GM18909 (cell line): ENCODE results near the gene ITM2C.

Experiments
- ATAC-seq: cut with Tn5 transposase; IDR thresholded peaks from one replicate; pipeline ENCODE4 v1.9.1; 2021; ENCODE audit warnings: mild to moderate bottlenecking; ENCODE audit not compliant: unreplicated experiment, poor library complexity

ITM2C gene

DNA sequence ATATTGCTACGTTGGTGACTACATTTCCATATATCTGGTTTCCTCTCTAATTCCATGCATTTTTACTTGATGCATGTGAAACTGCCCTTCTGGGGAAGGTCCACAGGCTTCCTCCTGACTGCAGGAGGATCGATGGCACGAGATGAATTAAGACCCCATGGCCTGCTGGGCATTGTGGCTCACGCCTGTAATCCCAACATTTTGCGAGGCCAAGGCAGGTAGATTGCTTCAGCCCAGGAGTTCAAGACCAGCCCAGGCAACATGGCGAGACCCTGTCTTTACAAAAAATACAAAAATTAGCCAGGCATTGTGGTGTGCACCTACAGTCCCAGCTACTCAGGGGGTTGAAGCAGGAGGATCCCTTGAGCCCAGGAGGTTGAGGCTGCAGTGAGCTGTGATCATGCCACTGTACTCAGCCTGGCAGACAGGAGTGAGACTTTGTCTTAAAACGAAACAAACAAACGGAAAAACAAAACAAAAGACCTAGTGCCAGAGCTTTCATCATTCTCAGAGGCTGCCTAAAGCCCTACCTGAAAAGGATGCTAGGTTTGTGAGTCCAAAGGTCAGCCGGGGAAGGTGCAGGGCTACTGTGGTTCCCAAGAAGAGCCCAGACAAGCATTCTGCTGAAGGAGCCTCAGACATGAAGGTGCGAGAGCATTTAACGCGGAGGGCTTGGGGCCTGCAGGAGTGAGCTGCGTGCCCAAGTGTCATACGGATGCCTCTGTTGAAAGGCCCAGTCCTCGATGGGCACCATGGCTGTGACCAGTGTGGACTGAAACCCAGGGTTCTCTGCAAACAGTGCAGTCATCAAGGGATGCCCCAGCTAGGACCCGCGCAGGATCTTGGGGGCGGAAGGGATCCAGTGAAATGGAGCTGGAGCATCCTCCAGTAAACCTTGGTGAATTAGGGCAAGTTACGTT, 38.7 kb downstream of the ITM2C start:
- no peak for ATAC-seq

DNA sequence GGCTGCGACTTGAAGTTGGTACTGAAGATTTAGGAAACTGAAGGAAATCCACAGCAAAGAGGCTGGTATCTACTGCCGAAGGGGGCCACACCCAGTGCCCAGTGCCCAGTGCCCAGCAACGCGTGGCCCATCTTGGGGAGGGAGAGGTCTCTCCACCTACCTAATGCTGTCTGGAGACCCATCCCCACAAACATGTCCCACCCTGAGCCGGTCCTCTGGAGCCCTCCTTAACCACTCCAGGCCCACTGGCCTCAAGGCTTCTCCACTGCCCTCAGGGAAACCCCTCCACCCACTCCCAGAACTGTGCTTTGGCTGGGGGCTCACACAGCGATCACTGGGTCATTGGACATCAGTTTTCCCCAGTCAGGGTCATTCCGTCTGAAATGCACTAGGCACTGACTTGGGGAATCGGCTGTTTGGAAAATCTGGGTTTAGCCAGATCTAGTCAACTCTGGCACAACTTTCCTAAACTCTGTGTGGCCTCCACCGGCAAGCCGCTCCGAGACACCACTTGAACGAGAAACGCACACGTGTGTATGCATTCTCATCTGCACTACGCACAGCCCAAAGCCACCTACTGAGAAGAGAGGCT, 40.2 kb downstream of the ITM2C start:
- no peak for ATAC-seq

DNA sequence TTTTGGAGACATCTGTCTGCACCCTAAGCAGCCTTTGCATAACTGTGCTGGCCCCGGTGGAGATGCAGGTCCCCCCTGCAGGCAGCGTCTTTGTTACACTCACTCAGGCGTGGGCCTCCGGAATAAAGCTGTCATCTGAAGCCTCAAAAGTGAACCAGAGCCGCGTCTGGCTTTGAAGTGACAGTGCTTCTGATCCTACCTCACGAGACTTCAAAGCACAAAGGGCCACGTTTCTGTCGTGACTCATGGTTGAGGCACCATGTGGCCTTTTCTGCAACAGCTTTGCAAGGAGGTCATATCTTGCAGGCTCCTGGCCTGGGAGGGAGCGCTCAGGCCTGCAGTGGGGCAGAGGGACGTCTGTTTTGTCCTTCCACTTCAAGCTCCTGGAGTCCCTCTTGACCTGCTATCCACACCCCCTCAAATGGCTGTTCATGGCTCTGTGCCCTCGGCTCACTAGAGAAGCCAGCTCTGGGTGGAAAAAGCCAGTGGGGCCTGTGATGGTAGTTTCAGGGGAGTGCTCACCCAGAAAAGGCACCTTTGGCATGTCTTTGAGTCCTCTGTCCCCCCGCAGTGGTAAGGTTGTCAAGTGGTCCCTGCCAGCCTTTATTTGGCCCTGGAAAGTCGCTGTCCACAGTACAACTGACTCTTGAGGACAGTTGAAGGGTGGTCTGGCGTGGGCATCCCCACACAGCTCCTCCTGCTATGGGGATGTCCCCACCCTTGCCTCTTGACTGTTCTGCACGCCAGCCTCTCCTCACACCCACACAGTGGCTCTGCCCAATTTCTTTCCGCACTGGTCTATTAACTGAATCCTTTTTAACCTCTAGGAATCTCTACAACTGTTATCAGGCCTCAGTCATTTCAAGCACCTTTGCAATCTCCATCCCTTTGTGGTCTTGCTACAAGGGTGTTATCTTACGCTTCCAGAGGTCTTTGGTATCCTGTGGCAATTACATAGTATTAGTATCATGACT, 41.0 kb downstream of the ITM2C start:
- no peak for ATAC-seq

DNA sequence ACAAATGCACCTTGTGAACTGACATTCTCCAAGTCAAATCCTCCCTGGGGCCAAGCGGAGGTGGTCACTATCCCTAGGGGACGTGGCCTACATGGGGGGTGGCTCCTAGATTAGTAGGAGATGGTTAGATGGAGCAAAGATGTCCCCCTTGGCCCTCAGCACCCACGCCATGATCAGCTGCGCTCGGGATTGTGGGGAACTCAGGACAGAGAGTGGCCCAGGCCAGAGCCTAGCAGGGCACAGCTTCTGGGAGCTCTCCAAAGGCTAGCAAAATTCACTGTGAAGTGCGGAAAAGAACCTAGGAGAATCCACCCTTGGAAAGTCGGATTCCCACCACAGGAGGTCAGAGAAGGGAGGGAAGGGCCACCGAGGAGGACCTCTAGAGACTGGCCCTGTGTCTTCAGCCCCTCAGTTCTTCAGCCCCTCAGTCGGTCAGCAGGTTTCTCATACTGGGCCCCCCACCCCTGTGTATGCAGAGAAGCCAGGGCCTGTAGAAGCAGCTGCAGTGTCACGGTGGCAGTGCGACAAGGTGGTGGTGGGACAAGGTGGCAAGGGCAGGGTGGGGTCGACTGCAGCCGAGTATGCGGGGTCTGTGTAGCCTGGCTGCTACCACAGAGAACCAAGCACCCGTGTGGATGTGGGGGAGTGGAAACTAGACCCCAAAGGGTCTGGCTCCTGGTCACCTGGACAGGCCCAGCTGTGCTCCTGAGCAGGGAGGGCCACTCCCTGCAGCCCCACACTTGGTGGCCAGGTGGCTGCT, 41.9 kb downstream of the ITM2C start:
- ATAC-seq, result no peak

DNA sequence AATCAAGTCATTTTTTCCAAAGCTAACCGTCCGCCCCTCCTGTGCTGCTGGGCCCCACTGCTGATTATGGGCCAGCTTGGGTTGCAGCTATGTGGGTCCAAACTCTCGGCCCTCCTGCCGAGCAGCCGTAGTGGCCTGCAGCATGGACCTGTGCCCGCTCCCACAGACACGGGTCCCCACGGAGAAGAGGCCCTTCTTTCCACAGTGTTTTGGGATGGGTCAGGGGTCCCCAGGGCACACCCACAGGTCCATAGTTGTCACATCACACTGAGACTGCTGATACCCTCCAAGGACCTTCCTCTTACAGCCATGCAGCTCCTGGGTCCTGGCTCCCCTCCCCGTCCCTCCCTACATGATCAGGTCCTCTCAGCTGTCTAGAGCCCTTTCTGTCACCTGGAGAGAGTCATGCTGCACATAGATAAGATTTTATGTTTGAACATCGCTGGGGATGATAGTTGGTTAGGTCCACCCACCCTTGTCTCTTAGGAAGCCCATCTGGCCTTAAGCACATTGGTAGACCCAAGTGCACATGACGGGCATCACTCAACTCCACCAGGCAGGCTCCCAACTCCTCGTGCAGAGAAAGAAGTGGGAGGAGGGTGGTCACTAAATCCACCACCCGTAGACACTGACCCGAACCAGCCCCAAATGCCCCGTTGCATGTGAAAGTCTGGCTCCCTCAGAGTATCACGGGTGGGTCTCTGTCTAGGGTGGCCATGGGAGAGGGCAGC, 42.8 kb downstream of the ITM2C start:
- no peak for ATAC-seq

DNA sequence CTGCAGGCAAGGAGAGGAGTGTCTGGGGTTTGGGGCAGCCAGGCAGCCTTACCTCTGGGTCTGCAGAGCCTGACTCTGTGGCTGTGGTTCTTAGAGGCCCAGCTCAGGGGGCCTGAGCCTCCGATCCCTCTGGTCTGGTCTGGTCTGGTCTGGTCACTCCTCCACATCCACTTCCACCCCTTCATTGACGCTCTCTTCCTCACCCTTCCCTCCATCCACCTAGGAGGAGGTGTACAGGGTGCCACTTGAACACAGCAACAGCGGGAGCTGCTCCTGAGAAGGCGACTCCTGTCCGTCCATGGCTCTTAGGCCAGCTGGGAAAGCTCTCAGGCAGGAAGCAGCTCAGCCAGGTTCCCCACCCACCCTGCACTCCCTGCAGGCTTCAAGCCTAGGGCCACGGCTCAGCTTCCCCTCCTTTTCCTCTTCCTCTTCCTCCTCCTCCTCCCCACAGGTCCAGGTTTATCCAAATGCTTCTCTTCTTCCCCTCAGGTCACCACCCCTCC, 43.4 kb downstream of the ITM2C start:
- ATAC-seq, result no peak

DNA sequence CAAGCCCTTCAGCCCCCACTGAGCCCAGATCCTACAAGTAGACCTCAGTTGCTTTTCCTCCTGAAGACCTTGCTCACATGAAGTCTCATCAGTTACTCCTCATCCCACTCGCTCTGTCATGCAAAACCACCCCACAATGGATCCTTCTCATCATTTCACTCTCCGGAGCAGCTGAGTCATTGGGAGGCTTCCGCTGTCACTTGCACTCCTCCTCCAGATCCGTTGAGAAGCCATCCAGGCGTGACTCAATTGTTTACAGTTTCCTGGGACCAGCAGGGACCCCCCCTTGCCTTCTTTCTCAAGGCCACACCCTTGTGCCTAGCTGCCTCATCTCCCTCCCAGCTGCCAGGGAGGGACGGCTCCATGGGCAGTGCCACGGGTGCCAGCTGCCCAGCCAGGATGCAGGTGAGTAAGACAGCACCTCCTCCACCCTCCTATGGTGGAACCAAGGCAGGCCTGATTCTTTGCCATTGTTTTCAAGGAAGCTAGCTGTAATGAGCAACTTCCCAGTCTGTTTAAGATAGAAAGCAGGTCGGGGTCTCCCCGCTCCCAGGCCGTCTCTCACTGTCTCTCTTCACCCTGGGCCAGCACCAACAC, 44.0 kb downstream of the ITM2C start:
- ATAC-seq, result no peak

DNA sequence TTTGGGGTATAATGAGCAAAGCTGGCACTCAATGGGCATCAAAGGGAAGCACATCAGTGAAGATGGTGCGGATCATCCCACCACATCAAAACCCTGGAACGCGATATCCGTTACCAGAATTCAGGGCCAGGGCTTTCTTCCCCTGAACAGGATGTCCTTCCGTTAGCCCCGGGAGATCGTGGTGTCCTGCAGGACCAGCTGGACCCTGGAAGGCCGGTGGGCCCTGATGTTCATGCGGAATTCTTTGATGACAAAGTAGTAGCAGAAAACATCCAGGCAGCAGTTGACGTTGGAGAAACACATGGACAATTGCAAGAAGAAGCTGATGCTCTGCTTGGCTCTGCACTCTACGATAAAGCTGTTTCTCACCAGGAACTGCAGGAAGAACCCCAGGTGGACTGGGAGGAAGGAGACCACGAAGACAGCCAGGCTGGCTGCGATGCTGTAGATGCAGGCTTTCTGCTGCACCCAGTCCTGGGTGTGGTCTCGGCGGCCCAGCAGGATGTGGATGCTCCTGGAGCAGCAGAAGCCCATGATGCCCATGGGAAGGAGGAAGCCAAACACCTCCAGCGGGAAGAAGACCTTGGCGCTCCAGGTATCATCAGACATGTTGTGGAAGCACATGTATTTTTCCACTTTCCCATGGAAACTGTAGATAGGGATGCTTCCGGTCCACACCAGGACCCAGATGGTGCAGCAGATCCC, 45.3 kb downstream of the ITM2C start:
- ATAC-seq, result no peak

DNA sequence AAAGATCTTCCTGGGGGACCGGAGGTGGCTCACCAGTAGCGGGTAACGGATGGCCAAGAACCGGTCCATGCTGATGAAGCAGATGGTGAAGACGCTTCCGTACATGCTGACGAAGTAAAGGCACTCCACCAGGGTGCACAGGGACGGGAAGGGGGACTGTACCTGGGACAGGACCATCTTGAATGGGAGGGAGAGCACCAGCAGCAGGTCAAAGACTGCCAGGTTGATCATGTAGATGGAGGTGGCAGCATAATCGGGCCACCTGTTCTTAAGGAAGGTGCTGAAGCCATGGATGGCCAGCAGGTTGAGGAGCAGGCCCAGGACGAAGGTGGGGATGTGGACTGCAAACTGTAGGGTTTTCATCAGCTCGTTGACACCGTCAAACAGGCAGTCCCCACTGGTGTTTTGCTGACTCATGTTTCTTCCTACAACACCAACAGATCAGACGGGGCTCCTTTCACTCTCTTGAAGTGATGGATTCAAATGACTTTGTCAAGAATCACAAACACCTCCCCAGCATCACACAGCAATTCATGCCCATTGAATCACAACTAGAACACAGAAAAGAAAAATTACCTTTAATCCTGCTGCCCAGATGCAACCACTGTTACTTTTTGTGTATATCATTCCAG, 45.9 kb downstream of the ITM2C start:
- no peak for ATAC-seq

DNA sequence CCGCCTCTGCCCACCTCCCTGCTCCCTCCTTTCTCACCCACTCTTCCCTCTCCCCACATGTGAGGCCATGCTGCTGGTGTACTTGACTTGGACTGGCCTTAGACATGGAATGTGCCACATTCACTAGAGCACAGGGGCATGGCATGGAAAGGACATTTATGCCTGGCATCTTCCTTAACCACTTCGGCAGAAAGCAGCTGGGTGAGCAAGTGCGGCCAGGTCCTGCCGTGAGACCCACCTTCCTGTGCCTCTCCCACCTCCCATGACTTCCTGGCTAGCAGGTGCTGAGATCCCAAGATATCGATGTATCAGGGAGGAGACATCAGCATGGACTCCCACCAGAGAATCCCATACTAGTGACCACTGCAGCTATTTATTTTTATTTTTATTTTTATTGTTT, 47.3 kb downstream of the ITM2C start:
- no peak for ATAC-seq

DNA sequence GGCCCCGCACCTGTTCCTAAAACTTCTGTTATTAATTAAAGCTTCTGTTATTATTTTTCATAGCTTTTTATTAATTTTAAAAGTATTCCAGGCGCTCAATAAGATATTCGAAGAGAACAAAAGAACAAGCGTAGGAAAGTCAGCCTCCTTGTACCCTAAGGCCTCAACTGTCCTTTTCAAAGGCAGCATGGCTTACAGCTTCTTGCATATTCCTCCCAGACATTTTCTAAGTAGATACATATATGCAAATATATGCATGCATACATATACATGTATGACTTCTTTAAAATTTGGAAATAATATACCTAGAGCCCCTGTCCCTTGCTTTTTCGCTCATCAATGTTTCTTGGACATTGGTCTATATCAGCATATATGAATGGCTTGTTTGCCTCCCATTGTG, 48.0 kb downstream of the ITM2C start:
- no peak for ATAC-seq

DNA sequence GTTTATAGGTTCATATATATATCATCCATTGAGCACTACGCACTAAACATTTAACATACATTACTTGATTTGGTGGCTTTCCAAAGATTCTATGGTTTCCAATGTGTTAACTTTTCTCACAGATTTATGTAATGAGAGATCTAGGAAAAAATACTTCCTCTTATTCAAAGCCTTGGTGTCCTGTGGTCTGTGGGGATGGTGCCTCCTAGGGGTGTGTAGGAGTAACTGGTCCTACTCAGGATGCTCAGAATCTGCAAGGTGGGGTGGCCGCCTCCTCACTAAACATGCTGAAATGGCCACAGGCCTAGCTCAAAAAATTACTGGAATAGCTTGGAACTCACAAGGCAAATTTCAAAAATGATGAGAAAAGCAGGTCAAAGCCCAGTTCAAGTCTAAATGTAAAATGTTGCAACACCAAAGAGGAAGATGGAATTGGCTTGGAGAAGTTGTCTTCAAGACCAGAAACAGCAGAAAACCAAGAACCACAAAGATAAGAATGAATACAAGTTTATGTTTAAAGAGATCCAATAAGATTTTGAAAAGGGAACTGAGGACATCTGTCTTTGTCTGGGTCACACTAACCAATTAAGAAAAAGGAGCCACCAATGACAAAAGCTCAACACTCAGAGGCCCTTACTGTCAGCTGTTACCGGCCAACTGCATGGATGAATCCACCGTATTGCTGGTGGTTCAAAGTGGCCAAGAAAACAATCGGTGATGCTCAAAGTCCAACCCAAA, 48.8 kb downstream of the ITM2C start:
- ATAC-seq, result no peak

DNA sequence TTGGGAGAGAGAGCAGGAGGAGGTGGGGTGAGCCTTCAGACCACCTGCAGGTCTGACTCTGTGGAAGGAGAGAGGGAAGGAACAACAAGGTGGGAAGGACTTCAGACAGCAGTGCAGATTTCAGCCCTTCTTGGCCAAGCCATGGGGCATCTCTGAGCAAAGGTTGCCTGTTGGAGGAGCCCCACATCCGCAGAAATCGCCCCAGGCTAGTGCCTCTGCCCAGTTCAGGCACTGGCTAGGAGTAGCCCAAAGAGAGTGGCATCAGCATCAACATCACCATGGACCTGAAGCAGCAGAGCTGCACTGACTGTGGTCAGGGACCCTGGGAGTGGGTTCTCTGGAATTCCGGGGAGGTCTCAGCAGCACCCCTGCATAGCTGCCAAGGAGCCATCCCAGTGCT, 50.1 kb downstream of the ITM2C start:
- ATAC-seq, result no peak

DNA sequence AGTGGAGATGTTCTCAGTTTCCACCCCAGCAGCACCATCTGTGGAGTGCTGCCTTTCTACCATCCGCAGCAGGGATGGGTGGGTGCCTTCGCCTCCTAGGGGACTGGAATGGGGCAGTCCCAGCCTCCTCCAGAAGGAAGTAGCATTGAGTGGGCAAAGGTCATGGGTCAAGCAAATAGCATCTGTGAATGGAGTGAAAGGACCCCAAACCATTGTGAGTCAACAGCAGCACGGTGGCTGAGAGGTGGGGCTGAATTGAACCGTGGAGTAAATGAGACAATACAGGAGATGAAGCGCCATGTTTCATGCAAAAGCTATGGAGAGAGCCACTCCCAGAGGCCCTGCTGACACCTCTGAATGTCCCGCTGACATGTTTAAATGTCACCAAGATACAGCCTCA, 50.6 kb downstream of the ITM2C start:
- ATAC-seq, result no peak

DNA sequence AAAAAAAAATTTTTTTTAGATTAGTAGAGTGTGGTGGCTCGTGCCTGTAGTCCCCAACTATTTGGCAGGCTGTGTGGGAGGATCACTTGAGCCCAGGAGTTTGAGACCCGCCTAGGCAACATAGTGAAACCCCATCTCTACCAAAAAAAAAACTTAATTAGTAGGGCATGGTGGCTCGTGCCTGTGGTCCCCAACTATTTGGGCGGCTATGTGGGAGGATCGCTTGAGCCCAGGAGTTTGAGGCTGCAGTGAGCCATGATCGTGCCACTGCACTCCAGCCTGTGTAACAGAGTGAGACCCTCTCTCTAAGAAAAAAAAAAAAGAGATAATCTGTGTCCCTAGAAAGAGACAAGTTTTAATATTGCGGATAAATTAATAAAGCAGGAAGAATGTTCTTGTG, 51.5 kb downstream of the ITM2C start:
- ATAC-seq, result no peak

DNA sequence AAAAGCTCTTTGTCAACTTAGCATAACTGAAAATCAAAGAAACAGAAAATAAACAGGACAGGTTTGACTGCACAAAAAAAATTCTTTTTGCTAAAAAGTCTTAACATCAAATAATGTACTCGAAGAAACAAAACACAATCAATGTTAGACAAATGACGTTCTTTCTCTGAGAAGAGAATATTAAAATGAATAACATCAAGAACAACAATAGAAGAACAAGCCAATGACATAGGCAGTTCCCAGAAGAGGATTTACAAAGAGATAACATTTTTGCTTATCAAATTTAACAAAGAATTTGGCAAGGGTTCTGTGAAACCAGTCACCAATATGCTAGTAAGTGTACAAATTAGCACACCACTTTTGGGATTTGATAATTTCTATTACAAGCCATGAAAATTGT, 54.5 kb downstream of the ITM2C start:
- no peak for ATAC-seq

DNA sequence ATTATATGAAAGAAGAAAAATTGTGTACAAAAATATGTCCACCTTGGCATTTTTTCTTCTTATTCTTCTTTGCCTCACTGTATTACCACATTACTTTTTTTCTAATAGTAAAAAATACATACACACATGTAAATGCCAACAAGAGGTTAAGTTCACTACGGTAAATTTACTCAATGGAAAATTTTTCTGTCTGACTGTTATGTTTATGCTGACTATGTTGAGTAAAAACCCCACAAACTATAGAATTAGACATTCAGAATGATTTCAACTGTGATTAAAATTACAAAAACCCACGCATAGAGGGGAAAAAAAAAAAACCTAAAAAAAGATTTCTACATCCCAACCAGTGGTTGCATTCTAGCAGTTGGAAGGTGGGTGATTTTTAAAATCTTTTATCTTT, 54.9 kb downstream of the ITM2C start:
- ATAC-seq, result no peak
